Uterus (tissue), 2 donors: Measurements from ENCODE around the gene HDHD2.

Experiments used
- CTCF ChIP-seq, 4 experiments: fragments of 200-600 bp in 2 of 4; fragments of 450-650 bp in 2 of 4; sonication (generic) in 2 of 4; IDR thresholded peaks; one replicate each; pipeline ENCODE4 v1.5.1; 2016 to 2019; ENCODE audit warnings: antibody characterized with exemption in 4 of 4, mild to moderate bottlenecking in 2 of 4, moderate library complexity in 1 of 4
- POLR2A ChIP-seq, 2 donors: fragments of 450-650 bp; IDR thresholded peaks; one replicate each; pipeline ENCODE4 v1.6.1; 2016; ENCODE audit warnings: antibody characterized with exemption in 2 of 2, mild to moderate bottlenecking in 1 of 2, moderate library complexity in 1 of 2

GRCh38 chr18:47187721-47188120 is 37.4 kb upstream of the HDHD2 start:
- TF ChIP-seq CTCF (IDR thresholded peaks at IDR 0.05), result no peak
- no peak for TF ChIP-seq POLR2A (IDR thresholded peaks at IDR 0.05)
